ENCODE data around the gene PLEKHO1.

PLEKHO1 gene

GRCh38 chr1:150150133-150151021 is 661 bp downstream of the PLEKHO1 start:
- DNase-seq = peak; percentile 30

GRCh38 chr1:150151291-150152181 is 1.8 kb downstream of the PLEKHO1 start:
- no peak for DNase-seq

GRCh38 chr1:150152182-150152536 is 2.4 kb downstream of the PLEKHO1 start:
- no peak for DNase-seq

GRCh38 chr1:150152772-150153456 is 3.2 kb downstream of the PLEKHO1 start:
- no peak for DNase-seq

- no peak for DNase-seq
Observed at GRCh38 chr1:150154143-150154542, 4.4 kb downstream of the PLEKHO1 start.

- DNase-seq = no peak
Observed at GRCh38 chr1:150155413-150156071, 5.8 kb downstream of the PLEKHO1 start.

- no peak for DNase-seq
Observed at GRCh38 chr1:150156868-150157603, 7.3 kb downstream of the PLEKHO1 start.

GRCh38 chr1:150159550-150159949 is 9.8 kb downstream of the PLEKHO1 start:
- no peak for DNase-seq

- DNase-seq = no peak
Observed at GRCh38 chr1:150160964-150161621, 11.4 kb downstream of the PLEKHO1 start.

- peak; percentile 25 for DNase-seq
Observed at GRCh38 chr1:150161747-150162581, 12.2 kb downstream of the PLEKHO1 start.

GRCh38 chr1:150162582-150162861 is 12.8 kb downstream of the PLEKHO1 start:
- no peak for DNase-seq

- DNase-seq = peak; percentile 83
Observed at GRCh38 chr1:150162862-150163706, 13.4 kb downstream of the PLEKHO1 start.

- DNase-seq = no peak
Observed at GRCh38 chr1:150164224-150164623, 14.5 kb downstream of the PLEKHO1 start.

GRCh38 chr1:150164779-150165178 is 15.1 kb downstream of the PLEKHO1 start:
- DNase-seq = no peak

GRCh38 chr1:150165622-150166612 is 16.2 kb downstream of the PLEKHO1 start:
- DNase-seq = peak; percentile 28

- peak; percentile 25 for DNase-seq
Observed at GRCh38 chr1:150168960-150169601, 19.4 kb downstream of the PLEKHO1 start.

GRCh38 chr1:150171801-150172200 is 22.1 kb downstream of the PLEKHO1 start:
- no peak for DNase-seq

GRCh38 chr1:150173141-150173585 is 23.4 kb downstream of the PLEKHO1 start:
- no peak for DNase-seq

All from NCI-H1092 treated with DMSO at 0.1 percent for 48 hours (cell line).